Ovary (tissue), 9 donors: ENCODE measurements around the gene KCNG2. TPM values are rescaled to one million over a fixed set of nuclear protein-coding genes. Genes with fewer than 3 reads are reported as not detected.
"Not testable (repeated sequence)": the region's sequence is repeated elsewhere in the genome, so short reads cannot be mapped to it uniquely, and the experiment has no call there.

ENCODE experiments used
- DNase-seq, 5 donors: peaks; one replicate each; pipeline ENCODE4 v3.0.0-alpha.2; 2019 to 2020
- H3K27ac ChIP-seq, 2 donors: fragments of 200-600 bp; one replicate each; pipeline versions ENCODE4 v1.5.1 to v1.8.0; 2019 to 2022
- H3K27me3 ChIP-seq: fragments of 200-600 bp; one replicate; pipeline ENCODE4 v1.8.0; 2022
- H3K36me3 ChIP-seq: fragments of 200-600 bp; sonication (generic); one replicate; pipeline ENCODE4 v1.5.1; 2019
- H3K4me1 ChIP-seq: one replicate; pipeline ENCODE4 v1.8.1; 2013; ENCODE audit warnings: mild to moderate bottlenecking, moderate library complexity; ENCODE audit not compliant: insufficient read depth
- H3K4me3 ChIP-seq: fragments of 200-600 bp; sonication (generic); one replicate; pipeline ENCODE4 v1.5.1; 2017
- H3K9me3 ChIP-seq, 2 donors: fragments of 200-600 bp in 1 of 2; sonication (generic) in 1 of 2; one replicate each; pipeline versions ENCODE4 v1.5.1 to v1.8.1; 2013 to 2019; ENCODE audit warnings: mild to moderate bottlenecking in 1 of 2, moderate library complexity in 1 of 2
- EP300 ChIP-seq: sonication (generic); formaldehyde crosslinking; IDR thresholded peaks from one replicate; pipeline ENCODE4 v1.6.1; 2017; ENCODE audit warnings: antibody characterized with exemption
- POLR2A ChIP-seq: fragments of 450-650 bp; IDR thresholded peaks from one replicate; pipeline ENCODE4 v1.6.1; 2017; ENCODE audit warnings: antibody characterized with exemption, mild to moderate bottlenecking, moderate library complexity
- whole genome bisulfite sequencing, 3 donors: extraction: QIAGEN DNeasy Blood & Tissue Kit in 1 of 3; methylation state at CpG; one replicate each; pipeline versions ENCODE4 v1.1.5 to v1.1.7; 2013 to 2017; 5-methylcytosine and 5-hydroxymethylcytosine counted together
- intact Hi-C, 4 donors: fragments of 100-400 bp; cut with DNase I; formaldehyde crosslinking; loops; one replicate each; pipeline versions ENCODE4 v1.11.0 to v1.15.1; 2022 to 2023
- polyA plus RNA-seq, 2 donors: library from polyadenylated mRNA; stranded (reverse); fragments of 200-250 nt in 1 of 2; fragments of 350-450 nt in 1 of 2; fragmentation: Illumina TruSeq in 1 of 2; extraction: RNeasy Lipid Tissue Mini Kit (QIAGEN cat#74804) in 1 of 2; gene quantifications; one replicate each; pipeline ENCODE4 v1.2.3, GENCODE V29; 2013 to 2014
- total RNA-seq, 7 donors: library from RNA; depleted of rRNA in 2 of 7; stranded (reverse); fragments of >200 nt in 2 of 7; fragmentation: NEBNext Ultra II Directional in 3 of 7; extraction: Animal tissue kit (Norgen Biotek cat#: 25700) in 3 of 7; gene quantifications; one replicate each; pipeline versions ENCODE4 v1.1.0 to v1.2.4, GENCODE V29; 2016 to 2023
- TF ChIP-seq, protein P1 (sequence below), 3 donors: fragments of 450-650 bp in 2 of 3; fragments of 200-600 bp in 1 of 3; IDR thresholded peaks; one replicate each; pipeline versions ENCODE4 v1.5.1 to v1.8.0; 2016 to 2022; ENCODE audit warnings: antibody characterized with exemption in 3 of 3, mild to moderate bottlenecking in 1 of 3
- donor health status: DM: no; HTN: no; CAD: no; lungs with moderate emphysema.
- donor health status: DM: no; HTN: no; CAD: no.
- donor health status: Bipolar disorder and iron deficiency.
- donor health status: DM: yes; HTN: yes; CAD: no.
- donor health status: DM: no; HTN: no; CAD: no.
- donor health status: DM: yes; HTN: yes; CAD: no.

Gene KCNG2
- total and polyA plus RNA-seq, 9 donors: 0.10 to 0.80 (median 0.21) TPM; not detected in 3

DNA sequence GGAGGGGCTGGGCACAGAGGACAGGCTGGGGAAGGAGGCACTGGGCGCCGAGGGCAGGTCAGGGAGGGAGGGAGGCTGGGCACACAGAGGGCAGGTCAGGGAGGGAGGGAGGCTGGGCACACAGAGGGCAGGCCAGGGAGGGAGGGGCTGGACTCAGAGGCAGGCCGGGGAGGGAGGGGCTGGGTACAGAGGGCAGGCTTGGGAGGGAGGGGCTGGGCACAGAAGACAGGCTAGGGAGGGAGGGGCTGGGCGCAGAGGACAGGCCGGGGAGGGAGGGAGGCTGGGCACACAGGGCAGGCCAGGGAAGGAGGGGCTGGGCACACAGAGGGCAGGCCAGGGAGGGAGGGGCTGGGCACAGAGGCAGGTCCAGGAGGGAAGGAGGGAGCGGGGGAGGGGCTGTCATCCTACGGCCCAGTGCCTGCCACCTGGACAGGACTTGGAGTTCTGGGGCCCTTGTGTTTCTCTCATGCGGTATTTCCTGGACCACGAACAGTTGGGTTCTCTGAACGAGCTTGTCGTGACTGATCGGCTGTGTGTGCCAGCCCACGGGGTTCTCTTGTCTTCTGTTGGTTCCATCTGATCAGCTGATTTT is 46.7 kb upstream of the KCNG2 start:
- TF ChIP-seq POLR2A: no peak
- Histone ChIP-seq H3K36me3 (no peaks in the 10 kb centered on the region), H3K9me3 (peaks cover 0 to 6% of the 10 kb centered on the region in 2 donors), H3K4me1 (no peaks in the 10 kb centered on the region), H3K27ac (no peak overlapping the region), H3K27me3 (no peaks in the 10 kb centered on the region), H3K4me3 (no peak overlapping the region)
- DNase-seq: no peak
- 88 to 89% (median 89%) methylated on average over 11 to 13 of the region's 13 CpGs for WGBS, 3 donors
- intact Hi-C loops: no loop called here

DNA sequence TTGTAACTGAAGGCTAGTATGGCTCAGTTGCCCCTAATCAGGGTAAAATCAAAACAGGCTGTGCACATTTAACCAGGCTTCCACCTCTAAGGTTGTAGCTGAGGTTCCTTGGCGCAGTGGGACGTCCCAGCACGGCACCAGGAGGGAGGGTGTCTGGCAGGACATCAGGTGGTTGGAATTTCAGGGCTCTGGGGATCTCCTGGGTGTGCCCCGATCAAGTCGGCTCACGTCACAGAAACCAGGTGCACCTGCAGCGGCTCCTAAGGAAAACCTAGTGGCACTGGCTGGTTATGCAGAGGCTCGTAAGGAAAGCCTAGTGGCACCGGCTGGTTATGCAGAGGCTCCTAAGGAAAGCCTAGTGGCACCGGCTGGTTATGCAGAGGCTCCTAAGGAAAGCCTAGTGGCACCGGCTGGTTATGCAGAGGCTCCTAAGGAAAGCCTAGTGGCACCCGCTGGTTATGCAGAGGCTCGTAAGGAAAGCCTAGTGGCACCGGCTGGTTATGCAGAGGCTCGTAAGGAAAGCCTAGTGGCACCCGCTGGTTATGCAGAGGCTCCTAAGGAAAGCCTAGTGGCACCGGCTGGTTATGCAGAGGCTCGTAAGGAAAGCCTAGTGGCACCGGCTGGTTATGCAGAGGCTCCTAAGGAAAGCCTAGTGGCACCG is 45.7 kb upstream of the KCNG2 start:
- H3K36me3 ChIP-seq, H3K4me3 ChIP-seq, intact Hi-C loops, DNase-seq, H3K27ac ChIP-seq, H3K9me3 ChIP-seq, H3K27me3 ChIP-seq, H3K4me1 ChIP-seq: not testable (repeated sequence)
- WGBS, 3 donors: 94 to 97% (median 95%) methylated on average over 16 to 17 of the region's 20 CpGs

DNA sequence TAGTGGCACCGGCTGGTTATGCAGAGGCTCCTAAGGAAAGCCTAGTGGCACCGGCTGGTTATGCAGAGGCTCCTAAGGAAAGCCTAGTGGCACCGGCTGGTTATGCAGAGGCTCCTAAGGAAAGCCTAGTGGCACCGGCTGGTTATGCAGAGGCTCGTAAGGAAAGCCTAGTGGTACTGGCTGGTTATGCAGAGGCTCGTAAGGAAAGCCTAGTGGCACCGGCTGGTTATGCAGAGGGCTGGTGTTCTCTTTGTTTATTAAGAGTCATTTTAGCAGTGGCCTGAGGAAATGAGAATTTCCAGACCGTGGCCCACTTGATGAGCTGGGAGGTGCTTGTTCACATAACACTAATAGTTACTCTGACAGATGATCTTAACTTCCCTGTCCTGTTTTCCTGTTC is 44.8 kb upstream of the KCNG2 start:
- H3K4me1 ChIP-seq, DNase-seq, H3K27me3 ChIP-seq, H3K4me3 ChIP-seq, H3K36me3 ChIP-seq, H3K9me3 ChIP-seq, H3K27ac ChIP-seq, intact Hi-C loops: not testable (repeated sequence)
- WGBS, 3 donors: 89 to 95% (median 93%) methylated on average over 6 to 8 of the region's 8 CpGs

DNA sequence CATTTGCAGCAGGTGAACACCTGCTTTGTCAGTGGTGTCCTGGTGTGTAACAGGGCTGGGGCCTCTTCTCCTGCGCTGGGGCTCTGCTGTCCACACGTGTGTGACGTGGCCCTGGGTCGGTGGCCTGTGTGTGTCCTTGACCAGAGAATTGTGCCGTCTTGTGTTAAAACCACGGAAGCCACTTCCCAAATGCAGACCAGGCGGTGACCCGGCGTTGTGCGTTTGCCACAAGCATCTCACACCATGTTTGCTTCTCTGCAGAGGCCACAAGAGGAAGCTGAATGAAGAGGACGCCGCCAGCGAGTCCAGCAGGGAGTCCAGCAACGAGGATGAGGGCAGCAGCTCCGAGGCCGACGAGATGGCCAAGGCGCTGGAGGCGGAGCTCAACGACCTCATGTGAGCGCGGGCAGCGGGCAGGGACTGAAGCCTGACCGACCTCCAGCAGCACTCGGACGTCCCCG is 44.3 kb upstream of the KCNG2 start:
- Histone ChIP-seq H3K27me3 (no peaks in the 10 kb centered on the region), H3K4me1 (no peaks in the 10 kb centered on the region), H3K4me3 (no peak overlapping the region), H3K9me3 (peaks cover 0 to 6% of the 10 kb centered on the region in 2 donors), H3K36me3 (no peaks in the 10 kb centered on the region), H3K27ac (no peak overlapping the region)
- intact Hi-C loops: no loop called here
- WGBS, 3 donors: 90 to 96% (median 92%) methylated on average over 27 of the region's 27 CpGs
- TF ChIP-seq POLR2A (no peak), EP300 (no peak)
- TF ChIP-seq, protein P1, sequence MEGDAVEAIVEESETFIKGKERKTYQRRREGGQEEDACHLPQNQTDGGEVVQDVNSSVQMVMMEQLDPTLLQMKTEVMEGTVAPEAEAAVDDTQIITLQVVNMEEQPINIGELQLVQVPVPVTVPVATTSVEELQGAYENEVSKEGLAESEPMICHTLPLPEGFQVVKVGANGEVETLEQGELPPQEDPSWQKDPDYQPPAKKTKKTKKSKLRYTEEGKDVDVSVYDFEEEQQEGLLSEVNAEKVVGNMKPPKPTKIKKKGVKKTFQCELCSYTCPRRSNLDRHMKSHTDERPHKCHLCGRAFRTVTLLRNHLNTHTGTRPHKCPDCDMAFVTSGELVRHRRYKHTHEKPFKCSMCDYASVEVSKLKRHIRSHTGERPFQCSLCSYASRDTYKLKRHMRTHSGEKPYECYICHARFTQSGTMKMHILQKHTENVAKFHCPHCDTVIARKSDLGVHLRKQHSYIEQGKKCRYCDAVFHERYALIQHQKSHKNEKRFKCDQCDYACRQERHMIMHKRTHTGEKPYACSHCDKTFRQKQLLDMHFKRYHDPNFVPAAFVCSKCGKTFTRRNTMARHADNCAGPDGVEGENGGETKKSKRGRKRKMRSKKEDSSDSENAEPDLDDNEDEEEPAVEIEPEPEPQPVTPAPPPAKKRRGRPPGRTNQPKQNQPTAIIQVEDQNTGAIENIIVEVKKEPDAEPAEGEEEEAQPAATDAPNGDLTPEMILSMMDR (IDR thresholded peaks at IDR 0.05): no peak
- peak in 1 of 5 donors; percentile 4 for DNase-seq

DNA sequence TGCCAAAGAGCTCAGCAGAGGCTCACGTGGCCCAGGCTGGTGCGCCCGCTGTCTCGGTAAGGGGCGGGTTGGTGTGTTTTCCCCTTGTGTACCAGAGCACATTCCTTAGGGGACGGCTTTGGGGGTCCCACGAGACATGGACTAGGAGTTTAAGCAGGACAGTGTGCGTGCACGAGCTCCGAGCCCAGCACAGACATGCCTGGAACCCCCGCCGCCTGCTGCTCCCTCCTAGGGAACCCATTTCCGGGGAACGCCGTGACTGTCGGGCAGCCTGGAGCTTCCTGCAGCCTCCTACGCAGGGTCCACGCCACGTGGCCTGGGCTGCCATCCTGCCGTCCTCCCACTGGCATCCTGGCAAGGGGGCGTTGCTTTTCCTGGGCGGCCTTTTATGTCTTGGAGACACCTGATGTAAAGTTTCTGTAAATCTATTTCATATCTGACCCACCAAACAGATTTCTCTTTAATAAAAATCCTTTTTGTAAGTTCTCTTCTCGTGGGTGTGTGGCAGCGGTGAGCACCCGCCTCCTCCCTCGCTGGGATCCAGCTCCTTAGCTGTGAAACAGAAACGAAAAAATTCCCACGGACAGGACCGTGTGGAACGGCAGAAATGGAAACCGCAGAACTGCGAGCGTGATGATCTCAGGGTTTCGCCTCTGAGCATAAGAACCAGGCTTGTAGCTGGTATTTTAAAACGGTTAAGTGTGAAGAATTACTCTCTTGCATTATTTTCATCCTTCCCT is 43.5 kb upstream of the KCNG2 start:
- Histone ChIP-seq H3K9me3 (peaks cover 0 to 6% of the 10 kb centered on the region in 2 donors), H3K36me3 (no peaks in the 10 kb centered on the region), H3K27ac (no peak overlapping the region), H3K4me1 (no peaks in the 10 kb centered on the region), H3K27me3 (no peaks in the 10 kb centered on the region), H3K4me3 (no peak overlapping the region)
- peak in 1 of 5 donors; percentile 25 for DNase-seq
- WGBS, 3 donors: 94 to 96% (median 95%) methylated on average over 35 of the region's 35 CpGs
- intact Hi-C loops: no loop called here
- TF ChIP-seq, protein P1 (IDR thresholded peaks at IDR 0.05): no peak
- TF ChIP-seq EP300 (no peak), POLR2A (no peak)
